Right atrium auricular region (tissue), 2 donors: ENCODE results near the gene SUCLA2. TPM values are rescaled to one million over a fixed set of nuclear protein-coding genes. Genes with fewer than 3 reads are reported as not detected.

Experiments
- DNase-seq: peaks from one replicate; pipeline ENCODE4 v3.0.0-alpha.2; 2019; ENCODE audit warnings: low spot score
- H3K27ac ChIP-seq, 2 donors: fragments of 200-600 bp; sonication (generic); 1 replicate in 1 of 2; 2 replicates in 1 of 2; pipeline ENCODE4 v1.5.1; 2016 to 2019
- H3K27me3 ChIP-seq, 2 donors: fragments of 200-600 bp; sonication (generic); one replicate each; pipeline versions ENCODE4 v1.5.1 to v1.6.0; 2017 to 2019
- H3K36me3 ChIP-seq: fragments of 200-600 bp; sonication (generic); one replicate; pipeline ENCODE4 v1.5.1; 2016
- H3K4me1 ChIP-seq, 2 donors: fragments of 200-600 bp; sonication (generic); one replicate each; pipeline versions ENCODE4 v1.5.1 to v1.6.0; 2017 to 2019
- H3K4me3 ChIP-seq, 2 donors: fragments of 200-600 bp; sonication (generic); 1 replicate in 1 of 2; 2 replicates in 1 of 2; pipeline ENCODE4 v1.5.1; 2017 to 2019; ENCODE audit warnings: mild to moderate bottlenecking in 1 of 2, moderate library complexity in 1 of 2
- H3K9me3 ChIP-seq, 2 donors: fragments of 200-600 bp; sonication (generic); one replicate each; pipeline ENCODE4 v1.5.1; 2019
- CTCF ChIP-seq, 2 donors: fragments of 200-600 bp; sonication (generic); IDR thresholded peaks; one replicate each; pipeline ENCODE4 v1.5.1; 2019; ENCODE audit warnings: antibody characterized with exemption in 2 of 2
- total RNA-seq, 2 donors: library from RNA; depleted of rRNA; stranded (reverse); fragments of >200 nt; gene quantifications; one replicate each; pipeline ENCODE4 v1.1.0, GENCODE V29; 2016

The SUCLA2 gene
- 10 to 100 TPM; 50.3 to 98.3 TPM for total RNA-seq

- DNase-seq: peak; percentile 80
- TF ChIP-seq CTCF (IDR thresholded peaks at IDR 0.05): peak in 1 of 2 donors; percentile 31
- Histone ChIP-seq H3K27me3 (no peaks in the 10 kb centered on the region), H3K4me1 (peaks cover 0 to 37% of the 10 kb centered on the region in 2 donors), H3K9me3 (no peaks in the 10 kb centered on the region), H3K27ac (peak within 1 kb of the TSS; percentile 66 to 92), H3K4me3 (peak within 1 kb of the TSS; percentile 84 to 100), H3K36me3 (no peaks in the 10 kb centered on the region)
Measured at GRCh38 chr13:48001114-48001881, at the start of gene SUCLA2. Gene SUCLA2 (minus strand): TSS chr13:48001273. CDS start chr13:48001269, 4 bp downstream.

- TF ChIP-seq CTCF (IDR thresholded peaks at IDR 0.05): no peak
- Histone ChIP-seq H3K4me1 (no peaks in the 10 kb centered on the region), H3K36me3 (peaks cover 38% of the 10 kb centered on the region)
Measured at GRCh38 chr13:48050550-48050949, 49.5 kb upstream of the SUCLA2 start.

GRCh38 chr13:48043789-48044503 is 42.9 kb upstream of the SUCLA2 start:
- Histone ChIP-seq H3K4me3 (no peak overlapping the region), H3K36me3 (peaks cover 24% of the 10 kb centered on the region)

More at GRCh38 chr13:48050550-48050949, 49.5 kb upstream of the SUCLA2 start:
- Histone ChIP-seq H3K27me3 (no peaks in the 10 kb centered on the region), H3K27ac (no peak overlapping the region), H3K9me3 (no peaks in the 10 kb centered on the region), H3K4me3 (no peak overlapping the region)
- DNase-seq: no peak

GRCh38 chr13:48042894-48043293 is 41.8 kb upstream of the SUCLA2 start:
- H3K4me3 ChIP-seq: no peak overlapping the region
- no peaks in the 10 kb centered on the region for H3K9me3 ChIP-seq
- peaks cover 15% of the 10 kb centered on the region for H3K36me3 ChIP-seq
- H3K27ac ChIP-seq: no peak overlapping the region
- no peak for DNase-seq
- TF ChIP-seq CTCF (IDR thresholded peaks at IDR 0.05): no peak
- H3K4me1 ChIP-seq: peaks cover 0 to 6% of the 10 kb centered on the region in 2 donors
- H3K27me3 ChIP-seq: no peaks in the 10 kb centered on the region

More at GRCh38 chr13:48043789-48044503, 42.9 kb upstream of the SUCLA2 start:
- H3K27ac ChIP-seq: no peak overlapping the region
- DNase-seq: no peak
- no peaks in the 10 kb centered on the region for H3K4me1 ChIP-seq
- H3K27me3 ChIP-seq: no peaks in the 10 kb centered on the region
- H3K9me3 ChIP-seq: no peaks in the 10 kb centered on the region
- TF ChIP-seq CTCF (IDR thresholded peaks at IDR 0.05): no peak

GRCh38 chr13:48040896-48041295 is 39.8 kb upstream of the SUCLA2 start:
- no peak overlapping the region for H3K4me3 ChIP-seq
- no peaks in the 10 kb centered on the region for H3K9me3 ChIP-seq
- peaks cover 0 to 11% of the 10 kb centered on the region in 2 donors for H3K4me1 ChIP-seq
- H3K27ac ChIP-seq: no peak overlapping the region
- no peaks in the 10 kb centered on the region for H3K27me3 ChIP-seq
- peaks cover 15% of the 10 kb centered on the region for H3K36me3 ChIP-seq
- no peak for DNase-seq
- TF ChIP-seq CTCF (IDR thresholded peaks at IDR 0.05): no peak
